Progenitor cell of endocrine pancreas (in vitro differentiated cells): ENCODE measurements around the gene FCGR3A. TPM values are rescaled to one million over a fixed set of nuclear protein-coding genes. Genes with fewer than 3 reads are reported as not detected.
"Not testable (repeated sequence)": the region's sequence is repeated elsewhere in the genome, so short reads cannot be mapped to it uniquely, and the experiment has no call there.

ENCODE experiments used
- DNase-seq: peaks from one replicate; pipeline ENCODE4 v3.0.0; 2021; ENCODE audit warnings: low spot score; ENCODE audit not compliant: unreplicated experiment
- H3K27ac Mint-ChIP-seq: 2 replicates; pipeline ENCODE4 v1.8.0; 2021; ENCODE audit warnings: mild to moderate bottlenecking, moderate library complexity, mixed read lengths
- H3K27me3 Mint-ChIP-seq: 2 replicates; pipeline ENCODE4 v1.8.0; 2021; ENCODE audit warnings: mixed read lengths
- H3K36me3 Mint-ChIP-seq: 2 replicates; pipeline ENCODE4 v1.8.0; 2022; ENCODE audit warnings: mixed read lengths; ENCODE audit not compliant: insufficient read depth
- H3K4me1 Mint-ChIP-seq: 2 replicates; pipeline ENCODE4 v1.8.0; 2021; ENCODE audit warnings: low read depth, mixed read lengths
- H3K4me3 Mint-ChIP-seq: 2 replicates; pipeline ENCODE4 v1.8.0; 2021; ENCODE audit warnings: low read depth, mild to moderate bottlenecking, moderate library complexity, mixed read lengths
- H3K9me3 Mint-ChIP-seq: 2 replicates; pipeline ENCODE4 v1.8.0; 2021; ENCODE audit warnings: low read depth, mixed read lengths
- total RNA-seq: library from RNA; stranded (reverse); gene quantifications from 2 replicates; pipeline ENCODE4 v1.2.1, GENCODE V29; 2021
- TF ChIP-seq, protein P1 (sequence below): fragments of 200-600 bp; sonication (generic); IDR thresholded peaks from one replicate; pipeline ENCODE4 v1.5.0; 2021; ENCODE audit warnings: antibody characterized with exemption, mild to moderate bottlenecking; ENCODE audit not compliant: unreplicated experiment

The FCGR3A gene
- total RNA-seq, 1 donor from 2014 or later = not detected

DNA sequence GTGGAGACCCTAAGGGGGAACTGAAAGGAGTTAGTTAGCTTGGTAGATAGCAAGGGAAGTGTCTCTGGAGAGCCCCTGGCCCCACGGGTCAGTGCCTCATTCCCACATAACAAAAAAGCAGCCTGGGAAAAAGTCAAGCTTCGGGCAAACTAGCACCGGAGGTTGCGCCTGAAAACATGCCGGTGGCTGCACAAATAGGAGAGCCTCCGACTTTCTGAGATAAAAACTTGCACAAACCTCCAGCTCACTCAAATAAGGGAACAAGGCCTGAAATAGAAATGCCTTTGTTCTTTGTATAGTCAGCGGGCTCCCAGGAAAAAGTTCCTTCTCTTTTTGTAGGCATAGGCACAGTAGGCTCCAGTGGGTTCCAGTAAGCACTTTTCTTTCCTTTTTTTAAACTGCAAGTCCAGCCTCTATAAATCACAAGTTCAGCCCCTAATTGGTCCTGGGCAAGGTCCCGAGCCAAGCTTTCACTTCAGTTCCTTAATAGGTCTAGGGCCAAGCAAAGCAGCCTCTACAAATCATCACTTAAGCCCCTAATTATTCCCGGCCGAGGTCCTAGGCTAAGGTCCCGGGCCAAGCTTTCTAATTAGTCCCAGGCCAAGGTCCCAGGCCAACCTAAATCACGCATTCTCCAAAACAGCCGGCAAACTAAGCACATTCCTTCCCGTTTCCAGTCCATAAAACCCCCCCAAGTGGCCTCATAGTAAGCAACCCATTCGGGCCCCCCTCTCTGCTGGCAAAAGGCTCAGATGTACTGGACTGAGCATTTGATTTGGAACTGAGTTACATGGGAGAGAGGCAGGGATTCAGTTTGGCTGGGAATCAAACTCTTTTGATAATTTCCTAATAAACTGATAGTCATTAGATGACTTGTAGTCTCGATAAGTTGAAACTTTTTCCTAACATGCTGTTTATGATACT, 16.7 kb downstream of the FCGR3A start:
- H3K27ac Mint-ChIP-seq, H3K36me3 Mint-ChIP-seq, H3K9me3 Mint-ChIP-seq, DNase-seq: not testable (repeated sequence)
- Mint-ChIP-seq H3K4me1 (peaks cover 12% of the 10 kb centered on the region), H3K27me3 (peaks cover 52% of the 10 kb centered on the region), H3K4me3 (peak overlapping the region; percentile 19)

DNA sequence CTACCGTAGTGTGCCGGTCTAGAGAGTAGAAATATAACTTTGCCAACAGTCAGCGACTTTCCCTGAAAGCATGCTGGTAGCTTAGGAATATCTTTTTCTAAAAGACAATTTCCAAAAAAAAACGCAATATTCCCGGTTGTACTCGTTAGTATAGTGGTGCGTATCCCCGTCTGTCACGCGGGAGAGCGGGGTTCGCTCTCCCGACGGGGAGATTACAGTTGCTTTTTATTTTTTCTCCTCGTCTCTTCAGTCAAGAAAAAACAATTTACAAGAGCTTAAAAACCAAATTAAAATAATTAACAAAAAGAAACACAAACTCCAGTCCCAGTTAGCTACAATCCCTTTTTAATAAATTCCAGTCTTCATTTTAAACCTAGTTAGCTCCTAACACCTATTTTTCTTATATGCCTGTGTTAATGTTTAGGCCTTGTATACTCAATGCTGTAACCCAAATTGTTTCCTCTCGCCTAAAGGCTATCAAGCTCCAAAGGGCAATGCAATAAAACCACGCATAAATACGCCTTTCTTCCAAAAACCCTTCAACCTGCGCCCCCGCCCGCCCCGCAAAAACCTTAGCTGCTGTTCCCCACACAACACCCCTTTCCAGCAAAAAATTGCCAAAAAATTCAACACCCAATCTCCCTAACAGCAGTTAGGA, 17.5 kb downstream of the FCGR3A start:
- peak overlapping the region; percentile 72 for H3K27ac Mint-ChIP-seq
- H3K36me3 Mint-ChIP-seq = no peaks in the 10 kb centered on the region
- DNase-seq = no peak
- H3K9me3 Mint-ChIP-seq = peaks cover 4% of the 10 kb centered on the region
- H3K4me3 Mint-ChIP-seq = peak overlapping the region; percentile 19
- TF ChIP-seq, protein P1, sequence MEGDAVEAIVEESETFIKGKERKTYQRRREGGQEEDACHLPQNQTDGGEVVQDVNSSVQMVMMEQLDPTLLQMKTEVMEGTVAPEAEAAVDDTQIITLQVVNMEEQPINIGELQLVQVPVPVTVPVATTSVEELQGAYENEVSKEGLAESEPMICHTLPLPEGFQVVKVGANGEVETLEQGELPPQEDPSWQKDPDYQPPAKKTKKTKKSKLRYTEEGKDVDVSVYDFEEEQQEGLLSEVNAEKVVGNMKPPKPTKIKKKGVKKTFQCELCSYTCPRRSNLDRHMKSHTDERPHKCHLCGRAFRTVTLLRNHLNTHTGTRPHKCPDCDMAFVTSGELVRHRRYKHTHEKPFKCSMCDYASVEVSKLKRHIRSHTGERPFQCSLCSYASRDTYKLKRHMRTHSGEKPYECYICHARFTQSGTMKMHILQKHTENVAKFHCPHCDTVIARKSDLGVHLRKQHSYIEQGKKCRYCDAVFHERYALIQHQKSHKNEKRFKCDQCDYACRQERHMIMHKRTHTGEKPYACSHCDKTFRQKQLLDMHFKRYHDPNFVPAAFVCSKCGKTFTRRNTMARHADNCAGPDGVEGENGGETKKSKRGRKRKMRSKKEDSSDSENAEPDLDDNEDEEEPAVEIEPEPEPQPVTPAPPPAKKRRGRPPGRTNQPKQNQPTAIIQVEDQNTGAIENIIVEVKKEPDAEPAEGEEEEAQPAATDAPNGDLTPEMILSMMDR = no peak
- H3K4me1 Mint-ChIP-seq = peaks cover 12% of the 10 kb centered on the region
- peaks cover 48% of the 10 kb centered on the region for H3K27me3 Mint-ChIP-seq

DNA sequence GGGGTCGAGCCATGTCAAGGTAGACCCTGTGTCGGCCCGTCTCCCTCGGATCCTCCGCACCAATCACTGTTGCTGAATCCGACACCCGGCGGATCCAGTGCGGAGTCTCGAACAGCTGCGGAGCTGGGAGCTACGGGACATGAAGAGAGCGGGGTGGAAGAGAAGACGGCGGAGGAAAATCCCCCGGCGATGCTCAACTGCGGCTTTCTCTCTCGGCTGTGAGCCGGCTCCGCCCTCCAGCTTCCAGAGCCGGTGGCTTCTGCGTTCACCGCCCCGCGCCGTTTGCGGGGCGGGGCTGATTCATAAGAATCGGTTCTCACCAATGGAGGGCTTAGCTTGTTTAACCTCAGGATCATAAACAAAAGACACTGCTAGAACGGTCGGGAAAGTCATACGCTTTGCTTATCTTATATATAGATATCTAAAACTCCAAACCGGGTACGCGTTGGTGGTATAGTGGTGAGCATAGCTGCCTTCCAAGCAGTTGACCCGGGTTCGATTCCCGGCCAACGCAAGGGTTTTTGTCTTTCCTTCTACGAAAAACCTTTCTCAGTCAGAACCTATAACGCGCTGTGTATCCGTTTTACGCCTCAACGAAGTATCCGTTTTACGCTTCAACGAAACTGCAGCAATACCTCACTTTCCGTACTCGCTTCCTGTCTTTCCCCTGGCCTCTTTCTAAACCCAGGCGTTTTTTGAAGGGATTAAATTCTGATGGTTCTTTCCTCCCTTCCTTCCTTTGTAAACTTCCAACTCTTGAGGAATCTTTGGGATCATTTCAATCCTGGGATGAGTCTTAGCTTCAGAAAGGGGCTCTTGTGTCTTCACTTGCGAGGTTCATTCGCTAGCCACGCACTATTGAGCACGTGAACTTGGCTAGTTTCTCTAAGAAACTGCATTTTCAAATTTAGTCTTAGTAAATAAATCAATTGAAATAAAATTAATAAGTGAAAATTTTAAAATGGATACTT, 18.7 kb downstream of the FCGR3A start:
- Mint-ChIP-seq H3K4me1 (peaks cover 12% of the 10 kb centered on the region), H3K27me3 (peaks cover 51% of the 10 kb centered on the region), H3K4me3 (peak overlapping the region; percentile 92), H3K27ac (peak overlapping the region; percentile 99)
- DNase-seq = peak; percentile 63
- not testable (repeated sequence) for H3K36me3 Mint-ChIP-seq, H3K9me3 Mint-ChIP-seq

DNA sequence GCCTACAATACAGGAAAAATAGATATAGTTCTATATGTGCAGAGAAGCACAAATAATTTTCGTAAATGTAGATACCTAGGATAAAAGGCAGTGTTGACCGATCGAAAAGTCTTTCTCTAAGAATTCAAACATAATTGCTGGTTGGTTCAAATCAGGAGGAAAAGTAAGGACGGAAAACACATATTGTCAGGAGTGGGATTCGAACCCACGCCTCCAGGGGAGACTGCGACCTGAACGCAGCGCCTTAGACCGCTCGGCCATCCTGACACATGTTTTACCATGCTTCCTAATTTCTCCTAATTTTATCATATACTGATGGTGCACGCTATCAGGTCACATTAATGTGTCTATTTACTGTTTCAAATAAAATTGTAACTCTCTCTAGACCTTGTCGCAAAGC, 19.5 kb downstream of the FCGR3A start:
- H3K9me3 Mint-ChIP-seq, H3K36me3 Mint-ChIP-seq: not testable (repeated sequence)
- Mint-ChIP-seq H3K27me3 (peaks cover 51% of the 10 kb centered on the region), H3K4me1 (peaks cover 12% of the 10 kb centered on the region), H3K4me3 (peak overlapping the region; percentile 92), H3K27ac (peak overlapping the region; percentile 99)
- DNase-seq = peak; percentile 39

DNA sequence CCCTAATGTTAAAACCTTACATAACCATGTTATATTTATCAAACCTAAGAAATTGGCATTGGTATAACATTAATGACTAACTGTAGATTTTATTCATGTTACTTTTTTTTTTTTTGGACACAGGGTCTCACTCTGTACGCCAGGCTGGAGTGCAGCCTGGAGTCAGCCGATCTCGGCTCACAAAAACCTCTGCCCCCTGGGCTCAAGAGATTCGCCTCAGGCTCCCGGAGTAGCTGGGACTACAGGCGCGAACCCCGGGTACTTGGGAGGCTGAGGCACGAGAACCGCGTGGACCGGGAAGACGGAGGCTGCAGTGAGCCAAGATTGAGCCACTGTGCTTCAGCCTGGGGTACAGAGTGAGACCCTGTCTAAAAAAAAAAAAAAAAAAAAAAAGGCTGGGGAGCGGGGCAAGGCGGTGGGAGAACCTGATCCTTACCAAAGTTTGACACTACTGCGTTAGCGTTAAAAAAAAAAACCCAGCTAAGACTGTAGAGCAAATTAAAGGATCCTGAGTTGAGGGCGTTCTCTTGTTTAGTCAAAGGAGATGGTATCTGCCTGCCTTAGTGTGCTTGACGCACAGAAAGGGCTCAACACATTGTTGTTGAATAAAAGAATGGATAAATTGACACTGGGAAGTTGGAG, 20.0 kb downstream of the FCGR3A start:
- Mint-ChIP-seq H3K4me1 (peaks cover 12% of the 10 kb centered on the region), H3K27ac (peak overlapping the region; percentile 99), H3K4me3 (peak overlapping the region; percentile 92), H3K27me3 (peaks cover 54% of the 10 kb centered on the region)
- not testable (repeated sequence) for DNase-seq, H3K9me3 Mint-ChIP-seq, H3K36me3 Mint-ChIP-seq

DNA sequence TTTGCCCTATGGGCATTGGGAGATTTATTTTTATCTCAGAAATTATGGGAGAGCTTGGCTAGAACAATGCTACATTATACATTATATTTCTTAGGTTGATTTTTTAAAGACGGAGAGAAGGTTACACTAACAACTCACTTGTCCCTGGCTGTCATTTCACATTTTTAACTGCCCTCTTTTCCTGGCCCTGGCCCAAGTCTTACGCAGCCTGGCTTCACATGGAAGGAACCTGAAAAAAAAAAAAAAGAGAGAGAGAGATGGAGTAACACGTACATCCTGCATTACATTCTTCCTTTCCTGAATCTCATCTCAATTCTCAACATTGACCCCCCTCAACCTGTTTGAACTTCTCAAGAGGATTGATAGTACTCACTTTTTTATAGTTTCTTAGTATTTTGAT, 21.1 kb downstream of the FCGR3A start:
- not testable (repeated sequence) for H3K4me3 Mint-ChIP-seq, H3K27ac Mint-ChIP-seq
- H3K4me1 Mint-ChIP-seq = peaks cover 12% of the 10 kb centered on the region

DNA sequence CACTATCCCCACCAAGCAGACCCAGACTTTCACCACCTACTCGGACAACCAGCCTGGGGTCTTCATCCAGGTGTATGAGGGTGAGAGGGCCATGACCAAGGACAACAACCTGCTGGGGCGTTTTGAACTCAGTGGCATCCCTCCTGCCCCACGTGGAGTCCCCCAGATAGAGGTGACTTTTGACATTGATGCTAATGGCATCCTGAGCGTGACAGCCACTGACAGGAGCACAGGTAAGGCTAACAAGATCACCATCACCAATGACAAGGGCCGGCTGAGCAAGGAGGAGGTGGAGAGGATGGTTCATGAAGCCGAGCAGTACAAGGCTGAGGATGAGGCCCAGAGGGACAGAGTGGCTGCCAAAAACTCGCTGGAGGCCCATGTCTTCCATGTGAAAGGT, 23.7 kb downstream of the FCGR3A start:
- H3K27ac Mint-ChIP-seq, H3K36me3 Mint-ChIP-seq, H3K4me3 Mint-ChIP-seq, H3K9me3 Mint-ChIP-seq, DNase-seq, H3K4me1 Mint-ChIP-seq: not testable (repeated sequence)
- peaks cover 57% of the 10 kb centered on the region for H3K27me3 Mint-ChIP-seq

More for the DNA sequence above, 21.1 kb downstream of the FCGR3A start:
- peaks cover 57% of the 10 kb centered on the region for H3K27me3 Mint-ChIP-seq
- not testable (repeated sequence) for DNase-seq, H3K36me3 Mint-ChIP-seq, H3K9me3 Mint-ChIP-seq

DNA sequence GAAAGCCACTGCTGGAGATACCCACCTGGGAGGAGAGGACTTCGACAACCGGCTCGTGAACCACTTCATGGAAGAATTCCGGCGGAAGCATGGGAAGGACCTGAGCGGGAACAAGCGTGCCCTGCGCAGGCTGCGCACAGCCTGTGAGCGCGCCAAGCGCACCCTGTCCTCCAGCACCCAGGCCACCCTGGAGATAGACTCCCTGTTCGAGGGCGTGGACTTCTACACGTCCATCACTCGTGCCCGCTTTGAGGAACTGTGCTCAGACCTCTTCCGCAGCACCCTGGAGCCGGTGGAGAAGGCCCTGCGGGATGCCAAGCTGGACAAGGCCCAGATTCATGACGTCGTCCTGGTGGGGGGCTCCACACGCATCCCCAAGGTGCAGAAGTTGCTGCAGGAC, 24.3 kb downstream of the FCGR3A start:
- not testable (repeated sequence) for DNase-seq, H3K4me1 Mint-ChIP-seq, H3K9me3 Mint-ChIP-seq, H3K27ac Mint-ChIP-seq, H3K36me3 Mint-ChIP-seq
- Mint-ChIP-seq H3K27me3 (peaks cover 61% of the 10 kb centered on the region), H3K4me3 (peak overlapping the region; percentile 85)

DNA sequence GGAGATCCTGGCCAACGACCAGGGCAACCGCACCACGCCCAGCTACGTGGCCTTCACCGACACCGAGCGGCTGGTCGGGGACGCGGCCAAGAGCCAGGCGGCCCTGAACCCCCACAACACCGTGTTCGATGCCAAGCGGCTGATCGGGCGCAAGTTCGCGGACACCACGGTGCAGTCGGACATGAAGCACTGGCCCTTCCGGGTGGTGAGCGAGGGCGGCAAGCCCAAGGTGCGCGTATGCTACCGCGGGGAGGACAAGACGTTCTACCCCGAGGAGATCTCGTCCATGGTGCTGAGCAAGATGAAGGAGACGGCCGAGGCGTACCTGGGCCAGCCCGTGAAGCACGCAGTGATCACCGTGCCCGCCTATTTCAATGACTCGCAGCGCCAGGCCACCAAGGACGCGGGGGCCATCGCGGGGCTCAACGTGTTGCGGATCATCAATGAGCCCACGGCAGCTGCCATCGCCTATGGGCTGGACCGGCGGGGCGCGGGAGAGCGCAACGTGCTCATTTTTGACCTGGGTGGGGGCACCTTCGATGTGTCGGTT, 24.8 kb downstream of the FCGR3A start:
- H3K36me3 Mint-ChIP-seq, H3K9me3 Mint-ChIP-seq, DNase-seq, H3K4me1 Mint-ChIP-seq: not testable (repeated sequence)
- H3K4me3 Mint-ChIP-seq = peak overlapping the region; percentile 85
- peak overlapping the region; percentile 29 for H3K27ac Mint-ChIP-seq
- H3K27me3 Mint-ChIP-seq = peaks cover 60% of the 10 kb centered on the region

DNA sequence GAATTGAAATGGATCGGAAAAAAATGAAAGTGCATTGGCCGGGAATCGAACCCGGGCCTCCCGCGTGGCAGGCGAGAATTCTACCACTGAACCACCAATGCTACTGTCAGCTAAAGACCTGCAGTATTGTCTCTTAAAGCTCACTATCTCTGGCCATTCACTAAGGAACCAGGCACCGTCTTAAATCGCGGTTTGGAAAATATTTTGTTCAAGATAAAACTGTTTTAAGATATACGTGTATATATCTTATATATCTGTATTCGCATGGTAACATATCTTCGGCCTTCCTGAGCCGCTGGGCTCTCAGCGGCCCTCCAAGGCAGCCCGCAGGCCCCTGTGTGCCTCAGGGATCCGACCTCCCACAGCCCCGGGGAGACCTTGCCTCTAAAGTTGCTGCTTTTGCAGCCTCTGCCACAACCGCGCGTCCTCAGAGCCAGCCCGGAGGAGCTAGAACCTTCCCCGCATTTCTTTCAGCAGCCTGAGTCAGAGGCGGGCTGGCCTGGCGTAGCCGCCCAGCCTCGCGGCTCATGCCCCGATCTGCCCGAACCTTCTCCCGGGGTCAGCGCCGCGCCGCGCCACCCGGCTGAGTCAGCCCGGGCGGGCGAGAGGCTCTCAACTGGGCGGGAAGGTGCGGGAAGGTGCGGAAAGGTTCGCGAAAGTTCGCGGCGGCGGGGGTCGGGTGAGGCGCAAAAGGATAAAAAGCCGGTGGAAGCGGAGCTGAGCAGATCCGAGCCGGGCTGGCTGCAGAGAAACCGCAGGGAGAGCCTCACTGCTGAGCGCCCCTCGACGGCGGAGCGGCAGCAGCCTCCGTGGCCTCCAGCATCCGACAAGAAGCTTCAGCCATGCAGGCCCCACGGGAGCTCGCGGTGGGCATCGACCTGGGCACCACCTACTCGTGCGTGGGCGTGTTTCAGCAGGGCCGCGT, 25.5 kb downstream of the FCGR3A start, which contains the start of gene HSPA6:
Gene HSPA6, plus strand, starts transcription at position 724 of the 925 bp plus-strand sequence. Its CDS starts 119 bp downstream, at position 843.
- H3K4me1 Mint-ChIP-seq, H3K36me3 Mint-ChIP-seq, H3K9me3 Mint-ChIP-seq: not testable (repeated sequence)
- peaks cover 57% of the 10 kb centered on the region for H3K27me3 Mint-ChIP-seq
- peak; percentile 67 for DNase-seq
- peak within 1 kb of the TSS; percentile 99 for H3K27ac Mint-ChIP-seq
- peak within 1 kb of the TSS; percentile 85 for H3K4me3 Mint-ChIP-seq
